ENCODE results near the gene BPIFA3.
A peak's percentile ranks its signal among the peaks of the same experiment; 100 is the strongest.

Gene BPIFA3

DNA sequence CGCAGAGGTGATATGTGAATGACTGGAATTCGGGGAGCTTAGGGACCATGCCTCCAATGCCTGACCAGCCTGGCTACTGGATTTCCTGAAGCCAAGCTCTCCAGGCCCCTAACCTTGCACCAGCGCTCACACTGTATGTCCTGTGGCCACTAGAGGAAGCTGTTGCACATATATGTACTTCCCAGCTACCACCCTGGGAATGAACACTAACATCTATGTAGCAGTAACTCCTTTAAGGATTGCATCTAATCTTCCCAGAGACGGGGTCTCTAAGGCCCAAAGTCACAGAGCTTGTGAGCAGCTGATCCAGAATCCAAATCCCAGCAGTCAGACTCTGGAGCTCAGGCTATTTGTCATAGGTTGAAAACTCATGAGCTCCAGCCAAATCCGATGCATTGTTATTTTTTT is 45.5 kb downstream of the BPIFA3 start:
- no peak overlapping the region for H3K27ac ChIP-seq (ENCODE audit: extremely low read depth, low read depth, low read length)
- POLR2A ChIA-PET: no interaction called here
- CTCF ChIA-PET: interaction anchor here (0.6 to 5.0 kb wide), 24 partner anchors 10 to 987 kb away, joined by 3 to 73 read pairs (median 4); no protein-coding TSS in a partner anchor

GRCh38 chr20:33263784-33264183 is 46.6 kb downstream of the BPIFA3 start:
- no peak overlapping the region for H3K4me3 ChIP-seq (ENCODE audit: low read depth, low read length)
- POLR2A ChIA-PET: no interaction called here
- H3K4me1 ChIP-seq (ENCODE audit: control insufficient read depth, insufficient read depth, low read length): no peaks in the 10 kb centered on the region
- H3K36me3 ChIP-seq (ENCODE audit: control insufficient read depth in 2 of 2, insufficient read depth in 1 of 2, low read length in 2 of 2): no peaks in the 10 kb centered on the region
- CTCF ChIA-PET: interaction anchor here (0.6 to 5.0 kb wide), 7 partner anchors 9 to 159 kb away, joined by 3 to 73 read pairs (median 3); no protein-coding TSS in a partner anchor
- no peak for TF ChIP-seq ZNF10 (tag by site-specific recombination; IDR thresholded peaks at IDR 0.05)
- no peak for TF ChIP-seq YY1 (tag by site-specific recombination; IDR thresholded peaks at IDR 0.05)
- TF ChIP-seq, protein P1, sequence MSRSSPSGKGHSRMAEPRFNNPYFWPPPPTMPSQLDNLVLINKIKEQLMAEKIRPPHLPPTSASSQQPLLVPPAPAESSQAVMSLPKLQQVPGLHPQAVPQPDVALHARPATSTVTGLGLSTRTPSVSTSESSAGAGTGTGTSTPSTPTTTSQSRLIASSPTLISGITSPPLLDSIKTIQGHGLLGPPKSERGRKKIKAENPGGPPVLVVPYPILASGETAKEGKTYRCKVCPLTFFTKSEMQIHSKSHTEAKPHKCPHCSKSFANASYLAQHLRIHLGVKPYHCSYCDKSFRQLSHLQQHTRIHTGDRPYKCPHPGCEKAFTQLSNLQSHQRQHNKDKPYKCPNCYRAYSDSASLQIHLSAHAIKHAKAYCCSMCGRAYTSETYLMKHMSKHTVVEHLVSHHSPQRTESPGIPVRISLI (tag by site-specific recombination; IDR thresholded peaks at IDR 0.05): no peak
- TF ChIP-seq ZNF16 (tag by site-specific recombination; IDR thresholded peaks at IDR 0.05; ENCODE audit: low read depth): no peak
- TF ChIP-seq ZNF292 (tag by site-specific recombination; IDR thresholded peaks at IDR 0.05; ENCODE audit: borderline replicate concordance, low read depth): no peak
- H3K9me3 ChIP-seq (ENCODE audit: control insufficient read depth, insufficient read depth, low read depth, low read length): no peaks in the 10 kb centered on the region
- no peak overlapping the region for H3K27ac ChIP-seq (ENCODE audit: extremely low read depth, low read depth, low read length)

More for the DNA sequence above, 45.5 kb downstream of the BPIFA3 start:
- H3K4me1 ChIP-seq (ENCODE audit: control insufficient read depth, insufficient read depth, low read length): no peaks in the 10 kb centered on the region
- TF ChIP-seq ZNF654 (tag by site-specific recombination; IDR thresholded peaks at IDR 0.05; ENCODE audit: low read depth) (peak; percentile 75), BCL6B (tag by site-specific recombination; IDR thresholded peaks at IDR 0.05) (no peak), ZNF449 (tag by site-specific recombination; IDR thresholded peaks at IDR 0.05) (no peak), ZNF777 (tag by site-specific recombination; IDR thresholded peaks at IDR 0.05; ENCODE audit: borderline replicate concordance) (no peak), GLIS1 (tag by site-specific recombination; IDR thresholded peaks at IDR 0.05) (no peak), ZNF837 (tag by site-specific recombination; IDR thresholded peaks at IDR 0.05) (no peak), ZBTB48 (tag by site-specific recombination; IDR thresholded peaks at IDR 0.05) (peak; percentile 87)
- TF ChIP-seq, protein P2, sequence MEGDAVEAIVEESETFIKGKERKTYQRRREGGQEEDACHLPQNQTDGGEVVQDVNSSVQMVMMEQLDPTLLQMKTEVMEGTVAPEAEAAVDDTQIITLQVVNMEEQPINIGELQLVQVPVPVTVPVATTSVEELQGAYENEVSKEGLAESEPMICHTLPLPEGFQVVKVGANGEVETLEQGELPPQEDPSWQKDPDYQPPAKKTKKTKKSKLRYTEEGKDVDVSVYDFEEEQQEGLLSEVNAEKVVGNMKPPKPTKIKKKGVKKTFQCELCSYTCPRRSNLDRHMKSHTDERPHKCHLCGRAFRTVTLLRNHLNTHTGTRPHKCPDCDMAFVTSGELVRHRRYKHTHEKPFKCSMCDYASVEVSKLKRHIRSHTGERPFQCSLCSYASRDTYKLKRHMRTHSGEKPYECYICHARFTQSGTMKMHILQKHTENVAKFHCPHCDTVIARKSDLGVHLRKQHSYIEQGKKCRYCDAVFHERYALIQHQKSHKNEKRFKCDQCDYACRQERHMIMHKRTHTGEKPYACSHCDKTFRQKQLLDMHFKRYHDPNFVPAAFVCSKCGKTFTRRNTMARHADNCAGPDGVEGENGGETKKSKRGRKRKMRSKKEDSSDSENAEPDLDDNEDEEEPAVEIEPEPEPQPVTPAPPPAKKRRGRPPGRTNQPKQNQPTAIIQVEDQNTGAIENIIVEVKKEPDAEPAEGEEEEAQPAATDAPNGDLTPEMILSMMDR (tag by site-specific recombination; IDR thresholded peaks at IDR 0.05): 0 out of 2 replicates have a peak, but pooled peaks have one; percentile 20
- H3K9me3 ChIP-seq (ENCODE audit: control insufficient read depth, insufficient read depth, low read depth, low read length): no peaks in the 10 kb centered on the region
- H3K36me3 ChIP-seq (ENCODE audit: control insufficient read depth in 2 of 2, insufficient read depth in 1 of 2, low read length in 2 of 2): no peaks in the 10 kb centered on the region
- no peak overlapping the region for H3K4me3 ChIP-seq (ENCODE audit: low read depth, low read length)

- Histone ChIP-seq H3K4me3 (ENCODE audit: low read depth, low read length) (no peak overlapping the region), H3K36me3 (ENCODE audit: control insufficient read depth in 2 of 2, insufficient read depth in 1 of 2, low read length in 2 of 2) (no peaks in the 10 kb centered on the region), H3K9me3 (ENCODE audit: control insufficient read depth, insufficient read depth, low read depth, low read length) (no peaks in the 10 kb centered on the region), H3K27ac (ENCODE audit: extremely low read depth, low read depth, low read length) (no peak overlapping the region), H3K4me1 (ENCODE audit: control insufficient read depth, insufficient read depth, low read length) (no peaks in the 10 kb centered on the region)
- ChIA-PET POLR2A (no interaction called here), CTCF (interaction anchor here (1.0 kb wide), 1 partner anchor 23 kb away, joined by 3 read pairs; no protein-coding TSS in a partner anchor)
- TF ChIP-seq ZFP69B (tag by site-specific recombination; IDR thresholded peaks at IDR 0.05): no peak
- no peak for TF ChIP-seq ZNF449 (tag by site-specific recombination; IDR thresholded peaks at IDR 0.05)
- no peak for TF ChIP-seq SP3 (tag by site-specific recombination; IDR thresholded peaks at IDR 0.05)
These were observed 50.5 kb downstream of the BPIFA3 start for GRCh38 chr20:33267701-33268100.
